GM12892 (cell line): ENCODE measurements around the gene ADGRG7.

Experiments used
- POLR2A ChIP-seq: IDR thresholded peaks from 2 replicates; pipeline ENCODE4 v1.6.1; 2011; ENCODE audit warnings: low read depth, low read length, control low read depth
- POLR2AphosphoS5 ChIP-seq: IDR thresholded peaks from 2 replicates; pipeline ENCODE4 v1.6.1; 2011; ENCODE audit warnings: low read depth, low read length, control low read depth
- TAF1 ChIP-seq: IDR thresholded peaks from 2 replicates; pipeline ENCODE4 v1.6.1; 2011; ENCODE audit warnings: low read depth, mild to moderate bottlenecking, control low read depth, low read length, borderline replicate concordance

GRCh38 chr3:100702980-100703345, 93.6 kb downstream of the ADGRG7 start:
- TF ChIP-seq POLR2A = no peak
- TF ChIP-seq TAF1 = no peak
- no peak for TF ChIP-seq POLR2AphosphoS5
